NCI-H526 treated with DMSO at 0.1 percent for 48 hours (cell line): ENCODE results near the gene CORO2A.

Experiments
- DNase-seq: peaks from one replicate; lab custom pipeline; 2025; lab: John Stamatoyannopoulos, UW

Gene CORO2A

DNA sequence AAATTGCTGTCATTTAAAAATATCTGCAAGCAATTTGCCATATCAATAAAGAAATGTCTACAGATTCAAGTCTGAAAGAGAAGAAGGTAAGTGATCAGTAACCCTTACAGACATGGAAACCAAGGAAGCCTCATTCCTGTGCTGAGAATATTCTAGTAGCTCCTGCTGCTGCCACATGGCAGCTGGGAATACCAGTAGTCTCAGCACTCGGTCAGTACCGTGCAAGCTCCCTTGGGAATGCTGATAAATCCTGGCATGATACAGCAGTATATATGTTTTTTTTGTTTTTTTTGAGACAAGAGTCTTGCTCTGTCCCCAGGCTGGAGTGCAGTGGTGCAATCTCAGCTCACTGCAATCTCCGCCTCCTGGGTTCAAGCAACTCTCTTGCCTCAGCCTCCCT lies 108.0 kb downstream of the CORO2A start:
- no peak for DNase-seq

GRCh38 chr9:98083566-98084183 lies 108.8 kb downstream of the CORO2A start:
- DNase-seq, result no peak

GRCh38 chr9:98083061-98083501 lies 109.4 kb downstream of the CORO2A start:
- no peak for DNase-seq

DNA sequence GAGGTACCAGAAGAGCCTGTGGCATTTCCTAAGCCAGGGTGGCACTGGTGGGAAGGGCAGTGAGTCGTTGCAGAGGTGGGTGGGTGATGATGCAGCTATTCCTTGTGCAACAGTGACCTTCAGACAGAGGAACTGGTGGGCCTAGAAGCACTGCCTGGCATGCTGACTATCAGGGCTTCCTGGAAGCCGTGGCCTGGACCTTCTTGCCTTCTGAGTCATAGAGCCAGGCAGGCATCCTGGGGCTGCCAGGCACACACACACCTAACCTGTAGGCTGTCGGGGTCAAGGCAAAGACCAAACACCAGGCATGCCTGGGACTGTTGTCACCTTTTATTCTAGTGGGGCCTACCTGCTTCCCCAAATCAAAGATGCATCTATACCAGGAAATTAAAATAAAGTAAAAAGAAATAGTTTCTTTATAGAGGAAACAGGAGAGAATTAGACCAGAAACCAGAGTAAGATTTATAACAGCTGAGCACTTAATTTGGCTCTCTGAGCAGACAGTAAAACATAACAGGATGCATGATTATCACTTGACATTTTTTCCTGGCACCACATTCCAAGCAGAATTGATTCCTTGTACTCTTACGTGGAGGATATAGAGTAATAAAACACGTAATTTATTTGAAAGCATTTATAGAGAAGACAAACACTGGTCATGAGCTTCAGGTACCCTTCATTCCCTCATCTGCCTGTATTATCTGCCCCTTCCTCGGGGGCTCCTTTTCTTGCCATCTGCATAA lies 110.8 kb downstream of the CORO2A start:
- no peak for DNase-seq

DNA sequence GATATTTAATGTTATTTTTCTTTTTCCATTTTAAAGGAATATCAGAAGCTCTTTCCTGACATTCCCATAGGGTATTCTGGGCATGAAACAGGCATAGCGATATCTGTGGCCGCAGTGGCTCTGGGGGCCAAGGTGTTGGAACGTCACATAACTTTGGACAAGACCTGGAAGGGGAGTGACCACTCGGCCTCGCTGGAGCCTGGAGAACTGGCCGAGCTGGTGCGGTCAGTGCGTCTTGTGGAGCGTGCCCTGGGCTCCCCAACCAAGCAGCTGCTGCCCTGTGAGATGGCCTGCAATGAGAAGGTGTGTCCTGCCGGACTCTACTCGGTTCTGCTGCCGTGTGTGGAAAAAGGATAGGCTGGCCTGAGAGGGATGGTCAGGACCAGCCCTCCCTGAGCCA lies 111.7 kb downstream of the CORO2A start:
- no peak for DNase-seq

DNA sequence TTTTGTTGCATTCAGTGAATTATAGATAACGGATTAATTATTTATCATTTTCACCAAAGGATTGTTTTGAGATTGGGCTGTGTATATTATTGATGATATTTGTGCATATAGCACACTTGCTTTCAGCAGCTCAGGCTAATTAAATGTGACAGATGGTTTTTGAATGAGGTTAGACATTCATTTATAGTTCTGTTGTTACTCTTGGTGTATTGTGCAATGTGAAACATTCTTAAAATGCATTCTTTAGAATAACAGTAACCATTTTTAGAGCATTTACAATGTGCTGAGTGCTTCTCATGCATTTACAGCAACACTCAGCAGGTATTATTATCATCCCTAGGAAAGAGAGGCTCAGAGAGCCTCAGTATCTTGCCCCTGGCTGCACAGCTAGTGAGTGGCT lies 112.1 kb downstream of the CORO2A start:
- DNase-seq, result no peak

GRCh38 chr9:98078895-98079294 lies 113.5 kb downstream of the CORO2A start:
- no peak for DNase-seq

DNA sequence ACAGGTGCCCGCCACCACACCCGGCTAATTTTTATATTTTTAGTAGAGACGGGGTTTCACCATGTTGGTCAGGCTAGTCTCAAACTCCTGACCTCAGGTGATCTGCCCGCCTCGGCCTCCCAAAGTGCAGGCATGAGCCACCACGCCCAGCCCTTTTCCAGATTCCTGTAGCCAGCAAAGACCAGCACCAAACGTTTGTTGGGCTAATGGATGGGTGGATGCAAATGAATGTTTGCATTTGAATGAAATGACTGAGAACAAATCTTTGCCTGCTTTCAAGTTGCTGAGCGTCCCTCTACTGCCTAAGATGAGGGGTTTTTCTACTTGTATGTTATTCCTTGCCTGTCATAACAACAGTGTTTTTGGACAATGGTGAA lies 115.9 kb downstream of the CORO2A start:
- peak; percentile 16 for DNase-seq

GRCh38 chr9:98075332-98075805 lies 117.1 kb downstream of the CORO2A start:
- no peak for DNase-seq

GRCh38 chr9:98074115-98074990 lies 118.1 kb downstream of the CORO2A start:
- DNase-seq, result no peak

DNA sequence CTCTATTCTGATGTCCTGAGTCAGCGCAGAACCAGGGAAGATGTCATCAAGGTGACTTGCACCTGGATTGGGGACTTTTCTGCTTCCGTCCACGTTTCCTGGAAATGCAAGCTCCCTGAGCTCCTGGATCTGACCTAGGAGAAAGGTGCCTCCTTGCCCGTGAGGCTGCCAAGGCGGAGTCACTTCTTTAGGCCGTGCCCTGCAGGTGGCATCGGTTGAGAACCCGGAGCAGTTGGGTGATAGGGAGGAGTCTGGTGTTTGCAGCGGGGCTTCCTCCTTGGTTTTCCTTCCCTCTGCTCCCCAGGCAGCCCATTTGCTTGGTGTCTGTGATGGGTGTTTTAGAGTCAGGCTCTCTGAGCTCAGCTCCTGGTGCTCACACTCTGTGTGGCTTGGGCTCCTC lies 120.7 kb downstream of the CORO2A start:
- DNase-seq, result no peak
